HFF-Myc (cell line): Measurements from ENCODE around the gene CER1.

Experiments used
- DNase-seq: peaks from one replicate; pipeline ENCODE4 v3.0.0-alpha.2; 2011; ENCODE audit warnings: low read depth; ENCODE audit errors: extremely low read depth
- H3K4me3 ChIP-seq: replicated peaks from 2 replicates; pipeline ENCODE4 v1.5.1; 2011; ENCODE audit warnings: low read depth, mild to moderate bottlenecking, control low read depth, low read length
- TF ChIP-seq, protein P1 (sequence below): IDR thresholded peaks from 2 replicates; pipeline ENCODE4 v1.5.1; 2012; ENCODE audit warnings: mild to moderate bottlenecking, low read depth, low read length, control low read depth; ENCODE audit errors: missing control alignments

CER1 gene

DNA sequence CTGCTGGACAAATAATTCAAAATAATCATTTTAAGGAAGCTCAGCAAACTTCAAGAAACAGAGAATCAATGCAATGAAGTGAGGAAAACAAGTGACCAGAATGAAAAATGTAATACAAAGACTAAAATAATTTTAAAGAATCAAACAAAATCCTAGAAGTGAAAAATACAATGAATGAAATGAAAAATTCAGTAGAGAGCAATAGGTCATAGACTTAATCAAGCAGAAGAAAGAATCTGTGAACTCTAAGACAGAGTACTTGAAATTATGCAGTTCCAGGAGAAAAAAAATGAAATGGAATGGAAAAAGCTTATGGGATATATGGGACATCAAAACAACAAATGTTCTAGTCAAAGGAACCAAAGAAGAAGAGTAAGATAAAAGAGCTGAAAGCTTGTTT, 17.5 kb downstream of the CER1 start:
- H3K4me3 ChIP-seq = no peak overlapping the region
- no peak for DNase-seq
- TF ChIP-seq, protein P1, sequence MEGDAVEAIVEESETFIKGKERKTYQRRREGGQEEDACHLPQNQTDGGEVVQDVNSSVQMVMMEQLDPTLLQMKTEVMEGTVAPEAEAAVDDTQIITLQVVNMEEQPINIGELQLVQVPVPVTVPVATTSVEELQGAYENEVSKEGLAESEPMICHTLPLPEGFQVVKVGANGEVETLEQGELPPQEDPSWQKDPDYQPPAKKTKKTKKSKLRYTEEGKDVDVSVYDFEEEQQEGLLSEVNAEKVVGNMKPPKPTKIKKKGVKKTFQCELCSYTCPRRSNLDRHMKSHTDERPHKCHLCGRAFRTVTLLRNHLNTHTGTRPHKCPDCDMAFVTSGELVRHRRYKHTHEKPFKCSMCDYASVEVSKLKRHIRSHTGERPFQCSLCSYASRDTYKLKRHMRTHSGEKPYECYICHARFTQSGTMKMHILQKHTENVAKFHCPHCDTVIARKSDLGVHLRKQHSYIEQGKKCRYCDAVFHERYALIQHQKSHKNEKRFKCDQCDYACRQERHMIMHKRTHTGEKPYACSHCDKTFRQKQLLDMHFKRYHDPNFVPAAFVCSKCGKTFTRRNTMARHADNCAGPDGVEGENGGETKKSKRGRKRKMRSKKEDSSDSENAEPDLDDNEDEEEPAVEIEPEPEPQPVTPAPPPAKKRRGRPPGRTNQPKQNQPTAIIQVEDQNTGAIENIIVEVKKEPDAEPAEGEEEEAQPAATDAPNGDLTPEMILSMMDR = no peak

DNA sequence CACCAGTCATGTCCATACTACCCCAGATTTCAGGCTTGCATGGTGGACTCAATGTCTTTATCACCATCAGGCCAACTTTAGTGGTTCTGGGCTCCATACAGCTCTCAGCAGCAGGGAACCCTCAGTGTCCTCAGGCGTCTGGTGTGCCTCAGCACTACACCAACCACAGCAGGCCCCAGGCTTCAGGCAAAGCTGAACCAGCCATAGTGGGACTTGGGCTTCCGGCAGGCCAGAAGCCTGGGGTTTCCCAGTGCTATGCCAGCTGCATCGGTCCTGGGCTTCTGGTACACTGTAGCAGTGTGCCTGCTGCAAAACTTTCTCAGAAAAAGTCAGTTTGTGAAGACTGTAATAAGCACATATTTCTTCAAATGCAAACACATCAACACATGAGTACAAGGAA, 18.3 kb downstream of the CER1 start:
- no peak overlapping the region for H3K4me3 ChIP-seq
- TF ChIP-seq, protein P1 = no peak
- no peak for DNase-seq

DNA sequence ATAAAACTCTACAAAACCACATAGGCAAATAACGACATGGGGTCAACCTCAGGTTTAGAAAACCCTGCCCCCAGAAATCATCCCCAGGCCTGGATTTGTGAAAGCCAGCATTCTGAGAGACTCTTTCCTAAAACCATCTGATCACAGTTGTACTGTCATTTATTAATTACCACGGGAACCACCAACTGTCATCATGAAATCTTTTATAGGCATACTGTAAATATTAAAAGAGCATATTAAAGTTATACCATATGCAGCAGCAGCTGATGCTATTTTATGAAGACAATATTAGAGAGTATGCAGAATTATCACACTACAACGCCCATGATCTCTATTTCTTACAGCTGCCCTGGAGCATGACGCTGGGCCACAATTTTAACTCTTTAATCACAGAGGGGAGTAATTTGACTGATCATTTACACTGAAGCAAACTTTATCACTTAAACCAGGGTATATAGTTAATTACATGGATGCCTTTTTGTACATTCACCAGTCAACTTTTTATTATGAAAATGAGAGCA, 20.3 kb downstream of the CER1 start:
- H3K4me3 ChIP-seq = no peak overlapping the region
- DNase-seq = no peak
- TF ChIP-seq, protein P1 = no peak

DNA sequence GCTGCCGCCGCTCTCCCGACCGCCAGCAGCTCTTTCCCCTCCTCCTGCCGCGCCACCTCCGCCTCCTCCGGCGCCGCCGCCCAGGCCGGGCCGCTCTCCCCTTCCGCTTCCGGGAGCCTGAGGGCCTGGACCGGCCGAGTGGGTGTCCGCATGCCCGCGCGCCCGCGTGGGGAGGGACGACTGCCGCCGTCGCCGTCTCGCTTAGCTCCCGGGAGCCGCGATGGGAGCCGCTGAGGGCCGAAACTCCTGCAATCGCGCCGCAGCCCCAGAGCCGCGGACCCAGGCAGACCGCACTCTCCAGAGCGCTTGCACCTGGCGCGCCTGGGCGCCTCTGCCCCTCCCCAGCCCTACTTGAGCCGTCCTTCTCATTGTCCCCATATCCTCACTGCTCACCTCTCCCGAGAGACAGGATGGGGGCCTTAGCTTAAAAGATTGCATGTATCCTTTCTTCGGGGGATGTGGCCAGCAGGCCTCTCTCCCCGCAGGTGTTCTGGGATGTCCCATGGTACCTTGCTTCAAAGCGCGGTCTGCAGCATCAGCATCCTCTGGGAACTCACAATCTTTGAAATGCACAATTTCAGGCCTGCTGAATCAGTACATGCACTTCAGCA, 29.2 kb downstream of the CER1 start, which contains the start of gene ZDHHC21:
ZDHHC21 (minus strand) TSS at position 182 of the 611 bp plus-strand sequence. CDS start 19,092 bp downstream, outside the sequence.
- no peak for DNase-seq
- H3K4me3 ChIP-seq = peak within 1 kb of the TSS; percentile 62
- TF ChIP-seq, protein P1 = no peak

DNA sequence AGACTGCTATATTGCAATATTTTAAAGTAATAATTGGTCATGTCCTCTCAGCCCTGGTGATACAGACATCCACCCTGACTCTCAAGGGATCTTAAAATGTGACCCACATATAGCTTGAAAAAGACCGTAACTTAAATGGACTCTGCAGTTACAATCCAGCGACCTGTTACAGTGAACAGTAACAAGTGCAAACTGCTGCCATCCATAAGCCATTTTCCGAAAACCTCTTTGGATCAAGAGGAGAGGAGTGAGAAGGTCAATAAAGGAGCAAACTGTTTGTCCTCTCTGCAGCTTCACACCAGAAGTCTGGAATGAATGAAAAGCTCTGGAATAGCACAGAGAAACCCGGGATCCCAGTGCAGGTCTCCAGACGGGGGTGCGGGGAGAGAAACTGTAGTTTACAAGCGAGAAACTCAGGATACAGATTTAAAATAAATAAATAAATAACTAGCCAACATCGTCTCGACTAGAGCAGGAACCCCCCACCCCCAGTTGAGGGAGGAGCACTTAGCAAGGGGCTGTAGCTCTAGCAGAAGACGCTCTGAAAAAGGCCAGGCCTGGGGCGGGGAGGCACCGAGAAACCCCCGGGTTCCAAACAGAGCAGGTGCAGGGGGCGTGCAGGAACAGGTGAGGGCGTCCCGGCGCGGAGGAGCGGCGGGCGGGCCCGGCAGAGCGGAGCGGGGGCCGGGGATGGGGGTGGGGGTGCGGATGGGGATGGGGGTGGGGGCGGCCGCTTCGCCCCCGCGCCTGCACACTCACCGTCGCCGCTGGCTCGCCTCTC, 29.9 kb downstream of the CER1 start:
- TF ChIP-seq, protein P1 = no peak
- H3K4me3 ChIP-seq = peak overlapping the region; percentile 62
- no peak for DNase-seq

DNA sequence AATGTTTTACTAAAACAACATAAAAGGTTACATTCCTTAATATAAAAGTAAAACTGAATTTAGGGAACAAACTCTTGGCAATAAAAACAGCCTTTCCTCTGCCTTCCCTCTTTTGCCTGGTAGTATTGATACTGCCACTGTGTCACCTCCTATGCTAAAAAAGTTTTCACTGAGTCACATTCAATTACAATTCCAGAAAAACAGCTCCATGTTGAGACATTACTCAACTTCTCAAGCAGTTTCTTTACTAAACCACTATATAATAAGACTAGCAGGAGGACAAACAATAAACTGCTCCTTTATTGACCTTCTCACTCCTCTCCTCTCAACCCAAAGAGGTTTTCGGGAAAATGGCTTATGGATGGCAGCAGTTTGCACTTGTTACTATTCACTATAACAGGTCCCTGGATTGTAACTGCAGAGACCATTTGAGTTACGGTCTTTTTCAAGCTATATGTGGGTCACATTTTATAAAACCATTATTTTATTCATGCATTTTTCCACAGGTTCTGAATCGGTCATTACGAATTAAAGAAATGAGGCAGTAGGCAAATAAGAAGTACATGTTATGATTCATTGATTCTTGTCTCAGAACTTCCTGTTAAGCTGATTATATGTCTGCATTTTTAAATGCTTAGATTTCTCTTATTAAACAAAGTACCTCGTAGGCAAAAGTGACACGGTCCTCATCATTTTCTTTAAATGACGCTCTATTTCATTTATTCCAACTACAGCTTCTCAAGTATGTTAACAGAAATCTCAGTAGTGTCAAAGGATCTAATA, 31.4 kb downstream of the CER1 start:
- H3K4me3 ChIP-seq = no peak overlapping the region
- TF ChIP-seq, protein P1 = no peak
- DNase-seq = no peak
